ENCODE results near the gene WDFY2. TPM values are rescaled to one million over a fixed set of nuclear protein-coding genes. Genes with fewer than 3 reads are reported as not detected.
A peak's percentile ranks its signal among the peaks of the same experiment; 100 is the strongest.

Gene WDFY2
- total RNA-seq, 4 donors from 2014 or later = 6.0 to 11.3 (median 9.7) TPM

DNA sequence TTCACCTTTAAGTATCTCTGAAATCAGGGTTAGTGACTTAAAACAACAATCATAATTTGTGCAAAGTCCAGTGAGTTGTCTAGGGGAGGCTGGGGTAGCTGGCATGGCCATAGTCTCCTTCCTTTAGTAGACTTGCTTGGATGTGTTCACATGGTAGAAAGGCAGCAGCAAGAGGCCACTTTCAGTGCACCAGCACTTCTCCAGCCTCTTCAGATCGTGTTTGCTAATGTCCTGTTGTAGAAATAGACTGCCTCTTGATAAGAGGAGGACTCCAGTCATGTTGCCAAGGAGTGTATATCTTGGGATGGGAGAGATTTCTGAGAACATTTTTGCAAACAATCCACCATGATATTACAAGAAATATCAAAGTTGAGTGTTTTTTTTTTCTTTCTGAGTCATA is 22.9 kb downstream of the WDFY2 start:
- Histone ChIP-seq H3K27ac (no peak overlapping the region), H3K36me3 (no peaks in the 10 kb centered on the region), H3K27me3 (no peaks in the 10 kb centered on the region), H3K4me1 (peaks cover 0 to under 1% (median 0%) of the 10 kb centered on the region in 4 donors), H3K4me3 (no peak overlapping the region), H3K9me3 (no peaks in the 10 kb centered on the region)
- TF ChIP-seq, protein P1, sequence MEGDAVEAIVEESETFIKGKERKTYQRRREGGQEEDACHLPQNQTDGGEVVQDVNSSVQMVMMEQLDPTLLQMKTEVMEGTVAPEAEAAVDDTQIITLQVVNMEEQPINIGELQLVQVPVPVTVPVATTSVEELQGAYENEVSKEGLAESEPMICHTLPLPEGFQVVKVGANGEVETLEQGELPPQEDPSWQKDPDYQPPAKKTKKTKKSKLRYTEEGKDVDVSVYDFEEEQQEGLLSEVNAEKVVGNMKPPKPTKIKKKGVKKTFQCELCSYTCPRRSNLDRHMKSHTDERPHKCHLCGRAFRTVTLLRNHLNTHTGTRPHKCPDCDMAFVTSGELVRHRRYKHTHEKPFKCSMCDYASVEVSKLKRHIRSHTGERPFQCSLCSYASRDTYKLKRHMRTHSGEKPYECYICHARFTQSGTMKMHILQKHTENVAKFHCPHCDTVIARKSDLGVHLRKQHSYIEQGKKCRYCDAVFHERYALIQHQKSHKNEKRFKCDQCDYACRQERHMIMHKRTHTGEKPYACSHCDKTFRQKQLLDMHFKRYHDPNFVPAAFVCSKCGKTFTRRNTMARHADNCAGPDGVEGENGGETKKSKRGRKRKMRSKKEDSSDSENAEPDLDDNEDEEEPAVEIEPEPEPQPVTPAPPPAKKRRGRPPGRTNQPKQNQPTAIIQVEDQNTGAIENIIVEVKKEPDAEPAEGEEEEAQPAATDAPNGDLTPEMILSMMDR (IDR thresholded peaks at IDR 0.05) = no peak
- no peak for TF ChIP-seq POLR2A (IDR thresholded peaks at IDR 0.05)
- no peak for DNase-seq

DNA sequence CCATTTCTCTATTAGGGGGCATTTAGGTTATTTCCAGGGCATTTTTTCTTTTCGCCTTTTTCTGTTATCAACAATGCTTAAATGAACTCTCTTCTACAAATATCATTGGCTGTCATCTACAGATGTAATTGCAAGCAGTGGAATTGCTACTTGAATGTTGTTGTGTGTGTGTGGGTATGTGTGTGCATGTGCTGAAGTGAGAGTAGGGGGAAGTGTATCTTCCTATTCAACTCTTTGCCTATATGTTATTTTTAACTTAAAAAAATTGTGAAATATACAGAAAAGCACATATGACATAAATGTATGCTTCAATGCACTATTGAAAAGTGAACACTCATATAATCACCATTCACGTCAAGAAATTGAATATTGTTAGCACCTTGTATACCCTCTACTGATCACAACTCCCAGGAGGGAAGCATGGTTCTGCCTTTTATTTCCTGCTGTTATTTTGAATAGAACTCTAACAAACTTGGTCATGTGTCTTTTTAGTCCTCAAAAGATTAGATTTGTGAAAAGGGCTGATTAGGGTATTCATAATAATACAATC is 24.7 kb downstream of the WDFY2 start:
- H3K4me1 ChIP-seq = no peaks in the 10 kb centered on the region
- no peak for DNase-seq
- TF ChIP-seq, protein P1 (IDR thresholded peaks at IDR 0.05) = no peak
- no peak for TF ChIP-seq POLR2A (IDR thresholded peaks at IDR 0.05)

DNA sequence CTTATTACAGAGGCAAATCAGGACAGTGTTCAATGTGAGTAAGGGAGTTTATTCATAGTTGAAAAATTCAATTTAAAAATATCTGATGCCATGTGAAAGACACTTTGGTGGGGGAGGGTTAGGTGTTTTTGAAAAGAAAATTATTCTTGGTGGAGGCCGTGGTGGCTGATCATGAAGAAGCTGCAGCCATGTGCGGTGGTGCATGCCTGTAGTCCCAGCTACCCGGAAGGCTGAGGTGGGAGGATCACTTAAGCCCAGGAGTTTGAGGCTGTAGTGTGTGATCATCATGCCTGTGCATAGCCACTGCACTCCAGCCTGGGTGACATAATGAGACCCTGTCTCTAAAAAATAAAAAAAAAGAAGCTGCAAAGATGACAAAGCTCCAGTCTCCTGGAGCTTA is 28.6 kb downstream of the WDFY2 start:
- DNase-seq = peak in 1 of 3 donors; percentile 36
- Histone ChIP-seq H3K4me3 (no peak overlapping the region), H3K9me3 (no peaks in the 10 kb centered on the region), H3K27me3 (no peaks in the 10 kb centered on the region), H3K4me1 (no peaks in the 10 kb centered on the region), H3K36me3 (no peaks in the 10 kb centered on the region), H3K27ac (no peak overlapping the region)
- TF ChIP-seq POLR2A (IDR thresholded peaks at IDR 0.05) = no peak

More for the DNA sequence above, 24.7 kb downstream of the WDFY2 start:
- Histone ChIP-seq H3K27ac (no peak overlapping the region), H3K36me3 (no peaks in the 10 kb centered on the region), H3K27me3 (no peaks in the 10 kb centered on the region), H3K4me3 (no peak overlapping the region), H3K9me3 (no peaks in the 10 kb centered on the region)

DNA sequence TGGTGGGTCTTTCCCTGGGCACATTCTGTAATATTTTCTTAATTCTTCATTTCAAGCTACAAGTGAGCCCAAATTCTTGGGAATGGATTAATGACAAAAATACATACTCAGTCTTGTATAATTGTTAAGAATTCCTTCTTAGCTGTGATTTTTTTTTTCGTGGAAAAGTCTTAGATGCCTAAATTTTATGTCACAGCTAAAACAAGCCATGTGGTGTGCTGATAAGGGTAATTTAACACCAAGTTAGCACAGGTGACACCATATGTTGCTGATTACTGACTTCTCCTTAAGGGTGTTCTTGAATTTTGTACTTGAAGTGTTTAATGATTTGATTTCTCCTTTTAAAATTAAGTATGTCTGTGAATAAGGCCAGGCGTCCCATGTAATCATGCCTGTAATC is 29.3 kb downstream of the WDFY2 start:
- Histone ChIP-seq H3K27ac (no peak overlapping the region), H3K36me3 (no peaks in the 10 kb centered on the region)
- TF ChIP-seq POLR2A (IDR thresholded peaks at IDR 0.05) = no peak
- TF ChIP-seq, protein P1 (IDR thresholded peaks at IDR 0.05) = no peak

DNA sequence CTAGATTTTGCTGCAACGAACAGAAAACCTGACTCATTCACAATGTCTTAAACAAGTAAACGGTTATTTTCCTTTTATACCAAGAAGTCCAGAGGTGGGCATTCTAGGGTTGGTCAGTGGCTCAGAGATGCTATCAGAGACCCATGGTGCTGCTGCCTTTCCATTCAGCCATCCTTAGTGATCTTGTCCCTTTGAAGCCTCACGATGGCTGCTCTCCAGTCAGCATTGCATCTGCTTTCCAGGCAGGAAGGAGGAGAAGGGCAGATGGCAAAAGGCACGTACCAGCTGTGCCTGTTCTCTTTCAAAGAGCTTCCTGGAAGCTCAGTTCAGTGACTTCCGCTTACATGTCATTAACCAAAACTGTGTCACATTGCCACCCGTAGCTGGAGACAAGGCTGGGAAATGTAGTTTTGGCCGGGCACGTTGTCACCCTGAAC is 30.1 kb downstream of the WDFY2 start:
- no peaks in the 10 kb centered on the region for H3K36me3 ChIP-seq
- peak overlapping the region in 1 of 4 donors; percentile 61 for H3K27ac ChIP-seq
- no peaks in the 10 kb centered on the region for H3K4me1 ChIP-seq
- no peaks in the 10 kb centered on the region for H3K27me3 ChIP-seq
- TF ChIP-seq, protein P1 (IDR thresholded peaks at IDR 0.05) = no peak
- TF ChIP-seq POLR2A (IDR thresholded peaks at IDR 0.05) = no peak
- peak in 2 of 3 donors; percentile 44 to 63 for DNase-seq
- no peaks in the 10 kb centered on the region for H3K9me3 ChIP-seq
- H3K4me3 ChIP-seq = peak overlapping the region in 1 of 4 donors; percentile 3

More for the DNA sequence above, 29.3 kb downstream of the WDFY2 start:
- H3K4me1 ChIP-seq = no peaks in the 10 kb centered on the region
- H3K4me3 ChIP-seq = no peak overlapping the region
- no peak for DNase-seq
- no peaks in the 10 kb centered on the region for H3K27me3 ChIP-seq
- no peaks in the 10 kb centered on the region for H3K9me3 ChIP-seq

DNA sequence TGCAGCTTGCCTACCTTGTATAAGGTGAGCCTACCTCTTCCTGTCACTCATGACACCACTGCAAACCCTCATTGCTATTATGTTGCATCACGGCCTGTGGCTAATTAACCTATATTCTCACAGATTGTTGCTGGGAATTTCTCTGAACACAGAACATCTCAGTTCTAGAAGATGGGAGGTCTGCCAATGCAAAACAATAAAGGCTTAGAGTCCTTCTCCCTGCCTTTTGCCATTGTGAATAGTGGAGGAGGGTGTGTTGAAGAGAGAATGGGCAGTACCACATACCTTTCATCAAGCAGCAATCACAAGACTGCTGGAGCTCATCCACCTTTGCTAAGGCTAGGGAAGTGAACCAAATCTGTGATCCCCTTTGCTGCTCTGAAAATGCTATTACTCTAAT is 34.4 kb downstream of the WDFY2 start:
- no peak overlapping the region for H3K27ac ChIP-seq
- DNase-seq = no peak
- TF ChIP-seq, protein P1 (IDR thresholded peaks at IDR 0.05) = no peak
- TF ChIP-seq POLR2A (IDR thresholded peaks at IDR 0.05) = no peak

More for the DNA sequence above, 34.4 kb downstream of the WDFY2 start:
- Histone ChIP-seq H3K27me3 (no peaks in the 10 kb centered on the region), H3K4me3 (no peak overlapping the region), H3K36me3 (no peaks in the 10 kb centered on the region), H3K9me3 (no peaks in the 10 kb centered on the region), H3K4me1 (no peaks in the 10 kb centered on the region)
